ENCODE measurements around the gene ELF2.
A peak's percentile ranks its signal among the peaks of the same experiment; 100 is the strongest.
"Not testable (repeated sequence)": the region's sequence is repeated elsewhere in the genome, so short reads cannot be mapped to it uniquely, and the experiment has no call there.

The ELF2 gene

GRCh38 chr4:139142980-139143379, 34.0 kb downstream of the ELF2 start:
- no peak for DNase-seq (ENCODE audit: low spot score)

- no peak for DNase-seq (ENCODE audit: low spot score)
These were observed 34.9 kb downstream of the ELF2 start for GRCh38 chr4:139142087-139142486.

- no peak for DNase-seq (ENCODE audit: low spot score)
These were observed 39.3 kb downstream of the ELF2 start for GRCh38 chr4:139137763-139138162.

GRCh38 chr4:139134403-139134802, 42.6 kb downstream of the ELF2 start:
- DNase-seq (ENCODE audit: low spot score) = no peak

- no peak for DNase-seq (ENCODE audit: low spot score)
These were observed 45.7 kb downstream of the ELF2 start for GRCh38 chr4:139131209-139131870.

GRCh38 chr4:139129206-139129605, 47.8 kb downstream of the ELF2 start:
- no peak for DNase-seq (ENCODE audit: low spot score)

- DNase-seq (ENCODE audit: low spot score) = no peak
These were observed 50.1 kb downstream of the ELF2 start for GRCh38 chr4:139126898-139127297.

- DNase-seq (ENCODE audit: low spot score) = no peak
These were observed 53.1 kb downstream of the ELF2 start for GRCh38 chr4:139123910-139124309.

GRCh38 chr4:139118365-139118764, 58.7 kb downstream of the ELF2 start:
- DNase-seq (ENCODE audit: low spot score) = no peak

GRCh38 chr4:139115226-139115625, 61.8 kb downstream of the ELF2 start:
- DNase-seq (ENCODE audit: low spot score) = no peak

GRCh38 chr4:139114795-139115194, 62.2 kb downstream of the ELF2 start:
- not testable (repeated sequence) for DNase-seq (ENCODE audit: low spot score)

- DNase-seq (ENCODE audit: low spot score) = no peak
These were observed 64.4 kb downstream of the ELF2 start for GRCh38 chr4:139112650-139113049.

GRCh38 chr4:139108567-139109128, 68.4 kb downstream of the ELF2 start:
- no peak for DNase-seq (ENCODE audit: low spot score)

- peak; percentile 83 for DNase-seq (ENCODE audit: low spot score)
These were observed 77.5 kb downstream of the ELF2 start for GRCh38 chr4:139099366-139099982.

- DNase-seq (ENCODE audit: low spot score) = no peak
These were observed 84.7 kb downstream of the ELF2 start for GRCh38 chr4:139092271-139092670.

GRCh38 chr4:139085141-139085540, 91.9 kb downstream of the ELF2 start:
- DNase-seq (ENCODE audit: low spot score) = peak; percentile 75

GRCh38 chr4:139084804-139085093, 92.3 kb downstream of the ELF2 start:
- no peak for DNase-seq (ENCODE audit: low spot score)

GRCh38 chr4:139083956-139084803, 92.8 kb downstream of the ELF2 start:
- peak; percentile 92 for DNase-seq (ENCODE audit: low spot score)

GRCh38 chr4:139083607-139083955, 93.4 kb downstream of the ELF2 start:
- DNase-seq (ENCODE audit: low spot score) = peak; percentile 84

- DNase-seq (ENCODE audit: low spot score) = peak; percentile 99
These were observed 94.0 kb downstream of the ELF2 start for GRCh38 chr4:139082750-139083606.

GRCh38 chr4:139078926-139079325, 98.1 kb downstream of the ELF2 start:
- DNase-seq (ENCODE audit: low spot score) = no peak
